HepG2 (cell line): ENCODE measurements around the gene LRRC10B.

Experiments
- CEBPB ChIP-seq: IDR thresholded peaks from 2 replicates; pipeline ENCODE4 v1.6.1; 2011; ENCODE audit warnings: low read depth, low read length, improper control_type of control experiment, borderline replicate concordance
- CTCF ChIP-seq: sonication (generic); formaldehyde crosslinking; IDR thresholded peaks from 2 replicates; pipeline ENCODE4 v1.5.0; 2020; ENCODE audit warnings: mild to moderate bottlenecking, missing genetic modification reagents, moderate library complexity
- GMEB2 ChIP-seq: IDR thresholded peaks from 2 replicates; pipeline ENCODE4 v1.6.1; 2016; ENCODE audit warnings: missing biosample characterization, missing genetic modification reagents, low read depth
- HOXA7 ChIP-seq: sonication (generic); formaldehyde crosslinking; IDR thresholded peaks from 2 replicates; pipeline ENCODE4 v1.8.1; 2022; ENCODE audit warnings: mild to moderate bottlenecking, missing genetic modification reagents, moderate library complexity
- POLR2A ChIP-seq, 2 experiments: IDR thresholded peaks; 2 replicates each; pipeline ENCODE4 v1.6.1; 2011; ENCODE audit warnings: low read depth in 2 of 2, low read length in 2 of 2, mild to moderate bottlenecking in 1 of 2, moderate library complexity in 1 of 2; ENCODE audit not compliant: insufficient read depth in 1 of 2
- RAD21 ChIP-seq: fragments of 450-650 bp; formaldehyde crosslinking; IDR thresholded peaks from 2 replicates; pipeline ENCODE4 v1.5.0; 2020; ENCODE audit warnings: mild to moderate bottlenecking
- TEAD2 ChIP-seq: sonication (generic); formaldehyde crosslinking; IDR thresholded peaks from 2 replicates; pipeline ENCODE4 v1.9.0; 2021; ENCODE audit warnings: missing genetic modification reagents
- WIZ ChIP-seq: sonication (generic); formaldehyde crosslinking; IDR thresholded peaks from 2 replicates; pipeline ENCODE4 v1.5.1; 2020; ENCODE audit warnings: mild to moderate bottlenecking, missing genetic modification reagents
- XBP1 ChIP-seq: sonication (generic); formaldehyde crosslinking; IDR thresholded peaks from 2 replicates; pipeline ENCODE4 v1.5.0; 2020; ENCODE audit warnings: missing genetic modification reagents
- ZNF274 ChIP-seq: sonication (generic); formaldehyde crosslinking; IDR thresholded peaks from 2 replicates; pipeline ENCODE4 v1.5.1; 2020; ENCODE audit warnings: mild to moderate bottlenecking, missing genetic modification reagents
- ZNF280B ChIP-seq: sonication (generic); formaldehyde crosslinking; IDR thresholded peaks from 2 replicates; pipeline ENCODE4 v1.5.0; 2020; ENCODE audit warnings: missing genetic modification reagents, mild to moderate bottlenecking, borderline replicate concordance
- TF ChIP-seq, protein P1 (sequence below): sonication (generic); formaldehyde crosslinking; IDR thresholded peaks from 2 replicates; pipeline ENCODE4 v1.8.0; 2022; ENCODE audit warnings: mild to moderate bottlenecking, missing genetic modification reagents, moderate library complexity
- TF ChIP-seq, protein P2 (sequence below), 2 experiments: IDR thresholded peaks; 2 replicates each; pipeline ENCODE4 v1.6.1; 2011 to 2012; ENCODE audit warnings: low read length in 2 of 2, borderline replicate concordance in 1 of 2, low read depth in 1 of 2, mild to moderate bottlenecking in 1 of 2, moderate library complexity in 1 of 2

DNA sequence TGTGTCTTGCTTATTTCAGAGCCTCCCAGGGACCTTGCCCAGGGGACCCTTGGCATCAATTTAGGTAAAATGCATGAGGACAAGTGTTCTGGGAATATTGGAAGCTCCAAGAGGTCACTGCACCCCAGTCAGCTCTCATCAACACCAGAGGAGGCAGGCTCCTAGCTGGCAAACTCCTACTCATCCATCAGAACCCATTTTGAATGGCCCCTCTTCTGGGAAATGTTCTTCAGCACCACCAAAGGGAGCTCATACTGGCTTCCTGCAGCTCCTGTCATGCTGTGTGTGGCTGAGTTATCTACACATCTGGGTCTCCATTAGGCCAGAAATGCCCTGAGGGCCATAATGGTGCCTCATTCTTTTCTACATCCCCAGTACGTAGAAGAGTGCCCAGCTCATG is 17.7 kb downstream of the LRRC10B start:
- no peak for TF ChIP-seq WIZ (CRISPR knock-in tag)
- TF ChIP-seq CTCF (CRISPR knock-in tag): no peak
- TF ChIP-seq XBP1 (CRISPR knock-in tag): no peak
- TF ChIP-seq RAD21 (CRISPR knock-in tag): no peak
- no peak for TF ChIP-seq TEAD2 (CRISPR knock-in tag)
- TF ChIP-seq, protein P1, sequence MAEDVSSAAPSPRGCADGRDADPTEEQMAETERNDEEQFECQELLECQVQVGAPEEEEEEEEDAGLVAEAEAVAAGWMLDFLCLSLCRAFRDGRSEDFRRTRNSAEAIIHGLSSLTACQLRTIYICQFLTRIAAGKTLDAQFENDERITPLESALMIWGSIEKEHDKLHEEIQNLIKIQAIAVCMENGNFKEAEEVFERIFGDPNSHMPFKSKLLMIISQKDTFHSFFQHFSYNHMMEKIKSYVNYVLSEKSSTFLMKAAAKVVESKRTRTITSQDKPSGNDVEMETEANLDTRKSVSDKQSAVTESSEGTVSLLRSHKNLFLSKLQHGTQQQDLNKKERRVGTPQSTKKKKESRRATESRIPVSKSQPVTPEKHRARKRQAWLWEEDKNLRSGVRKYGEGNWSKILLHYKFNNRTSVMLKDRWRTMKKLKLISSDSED (CRISPR knock-in tag): no peak
- no peak for TF ChIP-seq GMEB2 (CRISPR knock-in tag)
- TF ChIP-seq ZNF274 (CRISPR knock-in tag): no peak
- TF ChIP-seq, protein P2, sequence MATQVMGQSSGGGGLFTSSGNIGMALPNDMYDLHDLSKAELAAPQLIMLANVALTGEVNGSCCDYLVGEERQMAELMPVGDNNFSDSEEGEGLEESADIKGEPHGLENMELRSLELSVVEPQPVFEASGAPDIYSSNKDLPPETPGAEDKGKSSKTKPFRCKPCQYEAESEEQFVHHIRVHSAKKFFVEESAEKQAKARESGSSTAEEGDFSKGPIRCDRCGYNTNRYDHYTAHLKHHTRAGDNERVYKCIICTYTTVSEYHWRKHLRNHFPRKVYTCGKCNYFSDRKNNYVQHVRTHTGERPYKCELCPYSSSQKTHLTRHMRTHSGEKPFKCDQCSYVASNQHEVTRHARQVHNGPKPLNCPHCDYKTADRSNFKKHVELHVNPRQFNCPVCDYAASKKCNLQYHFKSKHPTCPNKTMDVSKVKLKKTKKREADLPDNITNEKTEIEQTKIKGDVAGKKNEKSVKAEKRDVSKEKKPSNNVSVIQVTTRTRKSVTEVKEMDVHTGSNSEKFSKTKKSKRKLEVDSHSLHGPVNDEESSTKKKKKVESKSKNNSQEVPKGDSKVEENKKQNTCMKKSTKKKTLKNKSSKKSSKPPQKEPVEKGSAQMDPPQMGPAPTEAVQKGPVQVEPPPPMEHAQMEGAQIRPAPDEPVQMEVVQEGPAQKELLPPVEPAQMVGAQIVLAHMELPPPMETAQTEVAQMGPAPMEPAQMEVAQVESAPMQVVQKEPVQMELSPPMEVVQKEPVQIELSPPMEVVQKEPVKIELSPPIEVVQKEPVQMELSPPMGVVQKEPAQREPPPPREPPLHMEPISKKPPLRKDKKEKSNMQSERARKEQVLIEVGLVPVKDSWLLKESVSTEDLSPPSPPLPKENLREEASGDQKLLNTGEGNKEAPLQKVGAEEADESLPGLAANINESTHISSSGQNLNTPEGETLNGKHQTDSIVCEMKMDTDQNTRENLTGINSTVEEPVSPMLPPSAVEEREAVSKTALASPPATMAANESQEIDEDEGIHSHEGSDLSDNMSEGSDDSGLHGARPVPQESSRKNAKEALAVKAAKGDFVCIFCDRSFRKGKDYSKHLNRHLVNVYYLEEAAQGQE (IDR thresholded peaks at IDR 0.05; ENCODE audit: borderline replicate concordance in 1 of 2, low read depth in 1 of 2, low read length in 2 of 2): no peak
- TF ChIP-seq HOXA7 (CRISPR knock-in tag): no peak
- TF ChIP-seq ZNF280B: no peak
- no peak for TF ChIP-seq CEBPB
- TF ChIP-seq POLR2A (IDR thresholded peaks at IDR 0.05; ENCODE audit: insufficient read depth in 1 of 2, low read depth in 2 of 2, low read length in 2 of 2): no peak
